HG02840 (cell line): ENCODE results near the gene DIPK1C.

Experiments
- ATAC-seq: cut with Tn5 transposase; IDR thresholded peaks from one replicate; pipeline ENCODE4 v1.9.1; 2021; ENCODE audit warnings: mild to moderate bottlenecking, moderate library complexity, moderate number of reproducible peaks; ENCODE audit not compliant: unreplicated experiment, low FRiP score

Gene DIPK1C

DNA sequence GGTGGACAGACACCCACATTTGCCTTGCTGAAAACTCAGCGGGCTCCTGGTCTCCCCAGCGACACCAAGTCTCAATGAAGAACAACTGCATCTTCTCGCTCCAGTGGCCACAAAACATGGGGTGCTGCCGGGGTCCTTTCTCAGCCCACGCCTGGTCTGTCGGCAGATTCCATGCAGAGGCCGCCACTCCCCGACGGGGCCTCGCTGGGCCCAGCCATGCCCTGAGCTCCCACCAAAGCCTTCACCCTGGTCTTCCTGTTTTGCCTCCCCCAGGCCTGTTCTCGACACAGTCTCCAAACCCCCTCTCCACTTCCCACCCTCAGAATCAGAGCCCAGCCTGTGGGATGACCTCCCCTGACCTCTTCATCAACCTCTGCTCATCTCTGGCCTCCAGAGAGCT is 31.2 kb downstream of the DIPK1C start:
- no peak for ATAC-seq

DNA sequence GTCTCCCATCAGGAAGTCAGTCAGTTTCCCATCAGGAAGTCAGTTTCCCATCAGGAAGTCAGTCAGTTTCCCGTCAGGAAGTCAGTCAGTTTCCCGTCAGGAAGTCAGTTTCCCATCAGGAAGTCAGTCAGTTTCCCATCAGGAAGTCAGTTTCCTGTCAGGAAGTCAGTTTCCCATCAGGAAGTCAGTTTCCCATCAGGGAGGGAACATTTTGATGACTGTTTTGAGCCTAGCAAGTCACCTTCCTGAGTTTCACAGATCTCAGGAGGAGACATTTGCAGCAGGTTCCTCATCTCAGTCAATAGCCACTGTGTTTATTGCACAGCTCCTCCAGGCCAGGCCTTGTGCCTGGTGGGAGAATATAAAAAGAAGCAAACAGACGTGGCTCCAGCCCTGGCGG is 31.9 kb downstream of the DIPK1C start:
- ATAC-seq: no peak

GRCh38 chr18:74422541-74422940 is 34.6 kb downstream of the DIPK1C start:
- no peak for ATAC-seq

- no peak for ATAC-seq
Measured at GRCh38 chr18:74420926-74421325, 36.2 kb downstream of the DIPK1C start.

DNA sequence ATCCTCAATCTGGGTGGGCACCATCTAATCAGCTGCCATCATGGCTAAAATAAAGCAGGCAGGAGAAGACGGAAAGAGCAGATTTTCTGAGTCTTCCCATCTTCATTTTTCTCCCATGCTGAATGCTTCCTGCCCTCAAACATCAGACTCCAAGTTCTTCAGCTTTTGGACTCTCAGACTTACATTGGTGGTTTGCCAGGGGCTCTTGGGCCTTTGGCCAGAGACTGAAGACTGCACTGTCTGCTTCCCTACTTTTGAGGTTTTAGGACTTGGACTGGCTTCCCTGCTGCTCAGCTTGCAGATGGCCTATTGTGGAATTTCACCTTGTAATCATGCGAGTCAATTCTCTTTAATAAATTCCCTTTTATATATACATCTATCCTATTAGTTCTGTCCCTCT is 36.6 kb downstream of the DIPK1C start:
- ATAC-seq: no peak

DNA sequence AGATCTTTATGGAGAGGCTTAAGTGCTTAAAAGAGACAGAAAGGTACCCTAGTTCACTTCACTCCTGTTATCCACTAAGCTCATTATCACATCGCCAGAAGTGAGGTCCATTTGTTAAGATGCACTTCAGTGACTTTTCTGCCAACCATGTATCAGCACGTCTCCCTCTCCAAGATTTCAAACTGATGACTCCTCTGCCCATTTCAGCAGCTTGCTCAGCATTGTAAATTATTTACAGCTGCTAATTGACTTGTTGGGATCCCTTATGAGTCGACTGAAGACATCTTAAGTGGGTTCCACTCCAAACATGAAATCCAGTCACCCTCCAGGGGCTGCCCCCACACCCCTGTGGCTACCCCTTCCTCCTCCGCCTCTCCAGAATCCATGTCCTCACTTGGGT is 37.3 kb downstream of the DIPK1C start:
- no peak for ATAC-seq

GRCh38 chr18:74418023-74418422 is 39.1 kb downstream of the DIPK1C start:
- ATAC-seq: no peak

DNA sequence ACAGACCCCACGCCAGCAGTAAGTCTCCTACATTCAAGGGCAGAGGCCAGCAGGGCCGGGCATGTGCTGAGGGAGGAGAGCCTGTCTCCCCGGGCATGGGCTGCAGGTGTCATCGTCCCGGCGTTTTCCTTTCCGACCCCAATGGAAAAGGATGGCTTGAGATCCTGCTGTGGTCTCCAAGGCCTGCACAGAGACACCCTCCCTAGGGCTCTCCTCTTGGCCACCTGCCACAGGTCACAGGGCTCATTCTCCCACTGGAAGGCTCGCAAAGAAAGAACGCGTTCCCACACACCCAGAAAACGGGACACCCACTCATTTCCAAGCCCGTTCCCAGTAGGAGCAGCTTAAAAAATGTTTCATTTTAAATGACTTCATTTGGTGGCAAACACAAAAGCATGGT is 41.0 kb downstream of the DIPK1C start:
- ATAC-seq: no peak

DNA sequence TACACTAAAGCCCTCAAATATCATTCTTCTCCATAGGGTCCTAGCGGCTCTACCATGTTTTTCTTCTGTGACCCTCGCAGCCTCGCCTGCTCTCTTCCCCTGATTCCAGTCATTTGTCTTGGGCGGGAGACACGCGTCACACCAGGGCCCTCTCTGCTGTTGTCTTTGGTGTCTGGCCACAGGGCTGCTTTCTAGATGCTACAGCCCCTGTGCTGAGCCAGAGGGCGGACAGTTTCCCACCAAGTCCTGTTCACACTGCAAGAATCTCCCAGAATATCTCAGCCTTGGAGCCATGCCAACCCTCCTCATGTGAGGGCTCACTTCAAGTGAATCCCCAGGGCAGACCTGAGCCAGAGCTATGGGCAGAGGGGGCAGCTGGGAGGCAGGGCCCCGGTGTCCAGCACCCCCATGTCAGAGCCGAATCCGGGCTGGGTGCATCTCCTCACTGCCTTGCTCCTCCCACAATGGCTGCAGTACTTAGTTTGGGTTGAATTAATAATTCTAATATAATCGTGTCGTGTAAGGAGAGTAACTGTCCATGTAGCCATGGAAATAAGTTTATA is 42.1 kb downstream of the DIPK1C start:
- no peak for ATAC-seq

DNA sequence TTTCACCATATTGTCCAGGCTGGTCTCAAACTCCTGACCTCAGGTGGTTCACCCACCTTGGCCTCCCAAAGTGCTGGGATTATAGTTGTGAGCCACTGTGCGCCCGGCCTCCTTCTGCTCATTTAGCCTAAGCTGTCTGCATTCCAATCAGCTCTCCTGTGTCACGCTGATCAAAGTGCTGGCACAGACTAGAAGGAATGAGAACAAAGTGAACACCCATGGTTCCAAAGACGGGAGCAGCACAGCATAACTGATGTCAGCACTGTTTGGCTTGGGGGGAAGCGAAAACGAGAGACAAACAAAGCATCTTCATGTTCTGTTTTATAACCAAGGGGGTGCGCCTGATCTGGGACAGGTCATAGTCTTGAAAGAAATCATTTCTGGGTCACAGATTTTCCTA is 43.3 kb downstream of the DIPK1C start:
- no peak for ATAC-seq

GRCh38 chr18:74412116-74412880 is 44.8 kb downstream of the DIPK1C start:
- ATAC-seq: no peak

DNA sequence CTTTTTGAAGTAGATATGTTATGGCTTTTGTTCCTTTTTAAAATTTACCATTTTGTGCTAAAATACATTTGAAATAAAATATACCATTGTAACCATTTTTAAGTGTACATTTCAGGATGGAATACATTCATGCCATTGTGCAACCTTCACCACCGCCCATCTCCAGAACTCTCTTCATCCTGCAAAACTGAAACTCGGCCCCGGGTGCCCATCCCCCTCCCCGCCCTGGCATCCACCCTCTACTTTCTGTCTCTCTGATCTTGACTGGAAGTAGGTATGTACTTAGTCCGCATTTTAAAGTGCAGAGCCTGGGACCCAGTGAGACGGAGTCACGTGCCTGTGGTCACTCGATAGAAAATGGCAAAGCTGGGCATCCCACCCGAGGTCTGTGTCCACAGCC is 45.6 kb downstream of the DIPK1C start:
- no peak for ATAC-seq

DNA sequence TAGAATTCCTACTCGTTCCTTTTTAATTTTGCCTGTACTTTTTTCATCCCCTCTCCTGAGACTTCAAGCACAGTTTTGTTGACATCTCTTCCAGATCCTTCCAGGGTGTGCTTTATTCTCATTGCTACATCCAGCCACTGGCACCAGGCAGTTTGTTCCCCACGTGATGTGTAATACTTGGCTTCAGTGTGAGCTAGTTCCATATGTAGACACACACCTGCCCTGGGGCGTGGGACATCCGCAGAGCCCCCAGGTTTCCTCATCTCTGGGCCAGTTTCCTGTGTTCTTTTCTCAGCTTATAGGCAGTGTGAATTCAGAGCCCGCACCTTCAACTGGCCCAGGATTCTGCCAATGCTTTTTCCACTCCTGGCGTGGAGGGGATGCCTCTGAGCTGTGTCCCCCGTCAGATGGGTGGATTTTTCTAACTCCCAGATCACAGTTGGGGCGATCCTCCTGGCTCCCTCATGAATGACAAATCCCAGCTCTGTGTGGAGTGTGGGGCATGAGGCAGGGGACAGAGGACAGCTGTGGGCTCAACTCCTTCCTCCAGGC is 46.6 kb downstream of the DIPK1C start:
- ATAC-seq: no peak

DNA sequence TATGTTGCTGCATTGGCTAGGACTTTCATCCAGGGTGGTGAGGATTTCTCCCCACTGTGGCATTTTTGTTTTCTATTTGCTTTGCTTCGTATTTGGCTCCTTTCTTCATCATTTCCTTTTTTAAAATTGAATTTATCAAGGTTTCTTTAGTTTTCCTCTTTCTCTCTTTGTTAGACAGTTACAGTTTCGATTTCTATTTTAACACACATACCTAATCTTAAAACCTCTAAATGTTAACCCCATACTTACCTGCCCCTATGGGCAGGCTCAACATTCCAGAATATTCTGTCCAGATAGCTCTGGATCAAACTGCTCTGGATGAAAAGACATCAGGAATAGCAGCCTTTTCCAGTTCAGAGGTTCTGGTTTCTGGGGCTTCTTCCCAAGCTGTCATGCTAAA is 49.2 kb downstream of the DIPK1C start:
- no peak for ATAC-seq

DNA sequence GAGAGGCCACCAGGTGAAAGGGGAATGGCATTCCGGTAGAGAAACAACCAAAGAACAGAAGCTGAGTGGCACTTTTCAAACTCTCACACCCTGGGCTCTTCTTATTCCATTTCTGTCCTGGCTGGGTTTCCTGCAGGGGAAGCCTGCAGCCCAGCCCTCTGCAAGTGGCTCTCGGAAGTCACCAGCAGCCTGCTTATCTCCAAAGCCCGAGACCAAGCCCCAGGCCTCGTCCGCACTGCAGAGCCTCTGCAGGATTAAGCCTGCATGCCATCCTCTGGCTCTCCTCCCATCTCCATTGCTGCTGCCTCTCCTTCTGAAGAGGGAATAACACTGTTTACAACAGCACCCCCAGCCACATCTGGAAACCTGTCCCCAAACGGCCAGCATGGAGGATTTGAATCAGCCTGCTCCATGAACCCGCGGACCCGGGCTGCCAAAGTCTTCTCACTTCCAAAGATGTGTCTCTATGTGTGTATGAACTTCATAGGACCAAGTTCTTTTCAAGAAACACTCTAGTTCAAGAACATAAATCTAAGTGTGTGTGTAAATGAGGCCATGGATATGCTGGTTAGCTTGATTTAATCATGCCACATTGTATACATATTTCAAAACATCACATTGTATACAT is 54.2 kb downstream of the DIPK1C start:
- ATAC-seq: no peak

DNA sequence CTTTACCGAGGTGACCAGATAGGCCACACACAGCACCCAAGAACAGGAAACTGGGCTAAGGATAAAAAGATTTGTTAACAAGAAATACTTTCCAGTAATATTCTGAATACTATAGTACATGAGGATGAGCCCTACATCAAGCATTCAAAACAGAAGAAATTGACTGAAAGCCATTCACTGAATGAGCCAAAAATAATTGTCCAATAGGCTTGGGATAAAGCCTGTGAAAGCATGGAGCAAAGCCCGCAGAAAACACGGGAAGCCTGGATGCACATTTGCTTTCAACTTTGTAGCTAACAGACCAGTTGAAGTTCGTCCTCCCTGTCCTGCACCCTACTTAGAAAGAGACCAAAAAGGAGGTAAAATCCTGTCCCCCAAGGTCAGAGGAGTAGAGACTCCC is 56.3 kb downstream of the DIPK1C start:
- no peak for ATAC-seq

DNA sequence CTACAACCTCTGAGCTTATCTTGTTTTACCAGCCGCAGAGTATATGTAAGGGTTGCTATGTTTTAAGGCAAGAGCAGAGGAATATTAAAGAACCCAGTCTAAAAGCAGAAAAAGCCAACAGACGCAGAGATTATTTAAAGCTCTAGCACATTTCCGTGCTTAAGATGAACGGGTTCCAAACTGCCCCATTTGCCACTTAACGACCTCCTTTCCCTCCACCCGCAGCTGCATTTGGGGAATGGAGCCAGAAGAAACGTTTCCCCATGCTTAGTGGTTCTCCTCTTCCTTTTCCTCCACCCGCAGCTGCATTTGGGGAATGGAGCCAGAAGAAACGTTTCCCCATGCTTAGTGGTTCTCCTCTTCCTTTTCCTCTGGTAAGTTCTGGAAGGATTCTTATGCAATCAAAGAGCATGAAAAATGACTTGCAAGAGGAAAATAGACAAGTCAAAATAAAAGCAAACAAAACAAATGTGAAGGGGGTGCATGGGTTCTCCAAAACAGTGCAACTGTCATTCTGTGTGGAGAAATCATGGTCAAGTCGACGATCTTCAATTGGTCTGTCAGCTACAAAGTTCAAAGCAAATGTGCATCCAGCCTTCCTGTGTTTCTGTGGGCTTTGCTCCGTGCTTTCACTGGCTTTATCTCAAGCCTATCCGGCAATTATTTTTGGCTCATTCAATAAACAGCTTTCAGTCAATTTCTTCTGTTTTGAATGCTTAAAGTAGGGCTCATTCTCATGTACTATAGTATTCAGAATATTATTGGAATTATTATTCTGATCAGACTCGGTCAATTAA is 57.8 kb downstream of the DIPK1C start:
- ATAC-seq: no peak

DNA sequence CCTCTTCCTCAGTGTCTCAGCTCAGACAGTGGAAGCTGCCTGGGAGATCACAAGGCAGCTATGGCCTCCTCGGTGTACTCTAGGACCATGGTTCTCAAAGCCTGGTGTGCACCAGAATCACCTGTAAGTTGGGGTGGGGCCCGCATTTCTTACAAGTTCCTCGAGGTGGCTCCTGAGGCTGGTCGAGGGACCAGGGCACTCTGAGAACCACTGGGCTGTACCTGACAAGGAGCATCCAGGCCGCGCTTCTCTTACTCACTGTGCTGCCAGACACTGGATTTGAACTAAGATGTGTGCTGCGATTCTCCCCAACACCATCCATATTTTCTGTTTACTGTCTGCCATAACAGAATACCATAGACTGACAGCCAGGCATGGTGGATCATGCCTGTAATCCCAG is 59.5 kb downstream of the DIPK1C start:
- ATAC-seq: no peak

- ATAC-seq: no peak
Measured at GRCh38 chr18:74396171-74397169, 60.6 kb downstream of the DIPK1C start.

DNA sequence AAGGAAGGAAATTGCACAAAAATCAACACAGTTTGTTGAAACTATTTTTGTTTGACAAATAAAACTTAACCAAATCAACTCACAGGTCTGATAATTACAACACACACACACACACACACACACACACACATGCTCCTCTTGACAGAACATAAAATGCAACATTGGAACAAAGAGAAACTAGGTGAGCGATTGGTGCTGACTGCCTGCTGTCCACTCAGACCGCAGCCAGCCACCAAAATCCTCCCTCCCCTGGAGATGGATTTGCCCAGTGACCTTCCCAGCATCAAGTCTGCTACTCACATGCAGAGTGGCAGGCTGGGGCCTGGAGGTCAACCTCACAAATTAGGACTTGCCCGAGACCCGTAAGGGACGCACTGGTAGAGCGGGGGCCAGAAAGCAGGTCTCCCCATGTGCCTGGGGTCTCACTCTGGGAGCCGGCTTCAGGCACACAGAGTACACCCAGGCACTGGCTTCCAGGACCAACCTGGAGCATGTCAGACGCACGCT is 61.4 kb downstream of the DIPK1C start:
- no peak for ATAC-seq
